ENCODE data around the gene CUBN.

The CUBN gene

DNA sequence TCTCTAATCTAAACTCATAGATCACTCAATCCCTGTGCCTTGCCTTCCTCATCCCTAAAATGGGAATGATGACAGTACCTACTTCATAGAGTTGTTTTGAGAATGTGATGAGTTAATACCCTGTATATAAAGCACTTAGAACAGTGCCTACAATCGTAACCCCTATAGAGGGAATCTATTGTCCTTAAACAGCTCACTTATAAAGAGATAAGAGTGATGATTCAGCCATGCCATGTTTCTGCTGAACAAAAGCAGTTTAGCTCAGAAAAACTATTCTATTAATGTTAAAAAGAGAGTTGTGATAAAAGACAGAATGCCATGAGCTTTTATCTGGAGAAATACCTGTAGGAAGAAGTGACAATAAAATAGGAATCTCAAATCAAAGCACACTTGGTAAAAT, 63.6 kb downstream of the CUBN start:
- no peak for FAIRE-seq

DNA sequence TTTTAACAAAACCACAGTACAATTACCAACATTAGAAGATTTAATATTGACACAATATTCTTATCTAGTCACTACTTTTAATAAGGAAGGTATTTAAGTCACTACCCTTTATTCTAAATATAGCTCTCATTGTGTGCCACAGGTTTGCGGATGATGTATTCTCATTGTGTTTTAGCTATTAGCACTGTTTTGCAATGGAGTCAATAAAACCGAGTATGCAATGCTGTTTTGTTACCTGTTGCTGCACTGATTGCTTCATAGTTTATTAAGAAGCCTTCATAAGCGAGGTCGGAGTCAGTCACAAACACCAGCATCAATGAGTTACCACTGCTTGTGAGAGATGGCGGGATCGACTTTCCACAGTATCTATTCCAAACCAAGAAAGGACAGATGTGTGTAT, 64.3 kb downstream of the CUBN start:
- FAIRE-seq, result no peak

- no peak for FAIRE-seq
Observed at GRCh38 chr10:17064435-17064834, 65.2 kb downstream of the CUBN start.

- FAIRE-seq, result no peak
Observed at GRCh38 chr10:17062955-17063484, 66.6 kb downstream of the CUBN start.

GRCh38 chr10:17062493-17062892, 67.1 kb downstream of the CUBN start:
- no peak for FAIRE-seq

DNA sequence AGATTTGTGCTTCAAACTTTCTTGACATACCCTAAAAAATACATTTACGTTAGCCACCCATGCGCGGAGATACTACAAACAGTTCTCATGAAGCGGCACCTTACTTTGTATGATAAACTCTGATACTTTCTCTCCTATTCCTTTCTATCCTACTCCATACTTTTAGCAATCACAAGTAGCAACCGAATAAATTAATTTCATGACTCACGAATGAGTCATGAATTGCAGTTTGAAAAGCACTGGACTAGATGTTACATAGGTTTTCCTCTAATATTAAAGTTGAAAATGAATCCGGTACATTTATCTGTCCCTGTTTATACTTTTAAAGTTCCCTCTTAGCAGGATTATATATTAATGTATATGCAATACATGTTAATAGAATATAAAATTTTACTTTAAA, 67.6 kb downstream of the CUBN start:
- FAIRE-seq, result peak; percentile 92

- FAIRE-seq, result no peak
Observed at GRCh38 chr10:17061418-17061817, 68.2 kb downstream of the CUBN start.

GRCh38 chr10:17060289-17060688, 69.3 kb downstream of the CUBN start:
- FAIRE-seq, result no peak

DNA sequence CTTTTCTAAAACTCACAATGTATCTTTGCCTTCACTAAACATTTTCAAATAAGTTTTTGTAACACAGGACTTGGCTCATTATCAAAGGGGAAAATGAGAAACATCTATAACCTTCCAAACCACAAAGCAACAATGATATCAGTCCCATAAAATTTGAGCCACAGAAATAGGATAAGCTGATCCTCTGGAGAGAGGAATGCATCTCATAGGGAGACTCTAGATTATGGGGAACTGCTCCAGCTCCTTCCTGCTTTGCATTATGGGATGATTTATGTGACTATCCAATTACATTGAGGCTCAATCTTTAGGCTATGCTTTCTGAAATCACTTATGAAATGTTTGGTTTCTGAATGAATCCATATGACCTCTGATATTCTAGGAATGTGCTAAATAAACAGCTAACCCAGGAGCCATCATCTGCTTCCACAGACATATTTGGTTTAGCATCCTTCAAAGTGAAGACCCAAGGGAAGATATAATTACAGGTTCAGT, 70.4 kb downstream of the CUBN start:
- FAIRE-seq, result no peak

GRCh38 chr10:17058093-17058492, 71.5 kb downstream of the CUBN start:
- no peak for FAIRE-seq

- no peak for FAIRE-seq
Observed at GRCh38 chr10:17056781-17057428, 72.7 kb downstream of the CUBN start.

DNA sequence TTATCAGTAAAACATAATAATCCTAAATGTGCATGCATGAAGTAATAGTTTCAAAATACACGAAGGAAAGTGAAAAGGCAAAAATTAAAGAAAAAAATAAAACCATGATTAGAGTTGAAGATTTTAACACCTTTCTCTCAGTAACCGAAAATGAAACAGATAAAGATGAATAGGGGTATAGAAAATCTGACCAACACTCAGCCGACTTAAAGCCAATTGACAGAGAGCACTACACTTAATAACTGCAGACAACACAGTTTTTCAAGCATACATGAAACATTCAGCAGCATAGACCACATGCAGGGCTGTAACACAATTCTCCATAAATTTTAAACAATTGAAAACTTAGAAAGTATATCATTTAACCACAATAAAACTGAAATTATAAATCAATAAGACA, 76.1 kb downstream of the CUBN start:
- FAIRE-seq, result no peak

DNA sequence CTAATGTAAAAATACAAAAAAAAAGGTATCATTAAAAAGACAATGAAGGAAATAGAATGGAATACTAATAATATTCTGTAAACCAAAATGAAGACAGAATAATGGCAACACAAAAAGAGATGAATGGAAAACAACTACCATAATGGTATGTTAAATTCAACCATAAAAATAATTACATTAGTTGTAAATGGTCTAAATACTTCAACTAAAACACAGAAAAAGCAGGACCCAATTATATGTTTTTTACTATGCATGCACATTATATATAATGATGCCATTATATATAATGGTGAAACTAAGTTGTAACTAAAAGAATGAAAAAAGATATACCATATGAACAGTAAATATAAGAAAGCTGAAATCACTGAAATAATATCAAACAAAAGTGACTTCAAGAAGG, 76.5 kb downstream of the CUBN start:
- FAIRE-seq, result peak; percentile 75

DNA sequence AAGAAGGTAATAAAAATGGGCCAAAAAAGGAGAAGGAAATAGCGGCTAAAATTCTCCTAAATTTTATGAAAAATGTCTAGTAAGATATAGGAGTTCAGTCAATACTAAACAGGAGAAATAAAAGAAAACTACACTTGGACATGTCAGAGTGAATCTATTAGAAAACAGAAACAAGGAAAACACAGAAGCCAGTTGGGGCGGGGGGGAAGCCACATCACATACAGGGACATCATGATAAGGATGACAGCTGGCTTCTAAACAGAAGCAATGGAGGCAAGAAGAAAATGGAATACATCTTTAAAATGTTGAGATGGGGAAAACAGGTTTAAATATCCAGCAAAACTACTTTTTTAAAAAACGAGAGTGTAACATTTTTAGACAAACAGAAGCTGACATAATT, 77.8 kb downstream of the CUBN start:
- no peak for FAIRE-seq

DNA sequence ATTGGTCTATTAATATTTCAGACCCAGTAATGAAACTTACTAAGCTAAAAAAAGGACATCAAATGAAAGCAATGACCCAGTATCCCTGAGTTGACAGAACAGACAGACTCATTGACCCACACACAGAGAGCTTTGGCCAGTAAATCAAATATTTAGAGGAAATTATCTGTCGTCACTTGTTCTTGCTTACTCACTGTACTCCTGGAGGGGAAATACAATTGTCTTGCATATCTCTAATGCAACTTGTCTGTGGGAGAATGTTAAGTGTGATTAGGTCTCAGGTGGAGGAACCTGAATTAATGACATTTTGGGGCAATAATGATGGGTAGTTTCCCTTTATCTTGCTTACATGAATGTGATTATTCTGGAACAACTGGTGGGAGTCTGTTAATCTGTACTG, 80.4 kb downstream of the CUBN start:
- FAIRE-seq, result no peak

DNA sequence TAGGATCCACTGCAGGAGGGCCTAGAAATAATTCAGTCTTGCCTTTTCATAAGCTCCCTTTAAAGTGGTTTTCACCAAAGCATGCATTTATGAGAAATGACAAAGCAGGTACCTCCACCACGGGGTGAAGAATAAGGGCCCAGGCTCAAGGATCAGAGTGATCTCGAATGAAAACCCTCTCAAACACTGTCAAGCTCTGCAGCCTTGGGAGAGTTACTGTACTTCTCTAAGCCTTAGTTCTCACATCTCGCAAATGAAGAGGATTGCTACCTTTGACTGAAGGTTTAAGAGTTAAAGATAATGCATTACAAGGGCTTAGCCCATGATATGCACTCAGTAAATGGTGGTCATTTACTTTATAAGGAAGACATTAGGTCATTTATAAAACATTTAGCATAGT, 81.7 kb downstream of the CUBN start:
- no peak for FAIRE-seq

GRCh38 chr10:17046989-17047388, 82.6 kb downstream of the CUBN start:
- no peak for FAIRE-seq

- no peak for FAIRE-seq
Observed at GRCh38 chr10:17043586-17043985, 86.0 kb downstream of the CUBN start.

- FAIRE-seq, result no peak
Observed at GRCh38 chr10:17041626-17042520, 87.7 kb downstream of the CUBN start.

DNA sequence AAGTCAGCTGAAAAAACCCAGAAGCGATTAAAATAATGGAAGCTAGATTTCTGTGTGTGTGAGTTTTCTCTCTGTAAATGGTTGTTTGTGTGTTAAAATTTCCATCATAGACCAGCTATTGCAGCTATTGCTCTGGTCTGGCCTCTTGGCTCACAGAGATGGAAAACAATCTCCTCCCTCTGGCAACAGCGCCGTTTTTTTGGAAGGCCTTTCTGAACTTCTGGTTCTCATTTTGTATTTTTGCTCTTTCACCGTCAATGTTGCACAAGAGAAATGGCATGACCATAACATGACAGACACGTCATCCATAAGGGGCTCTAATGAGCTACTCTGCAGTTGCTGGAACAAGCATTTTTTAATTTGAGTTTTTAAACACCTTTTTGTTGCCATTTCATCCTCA, 91.0 kb downstream of the CUBN start:
- no peak for FAIRE-seq

- no peak for FAIRE-seq
Observed at GRCh38 chr10:17037910-17038309, 91.7 kb downstream of the CUBN start.

GRCh38 chr10:17035446-17035845, 94.2 kb downstream of the CUBN start:
- no peak for FAIRE-seq

- FAIRE-seq, result no peak
Observed at GRCh38 chr10:17033529-17034260, 95.9 kb downstream of the CUBN start.

Measured in islet of Langerhans (tissue), 1 donor.